Neural progenitor cell (in vitro differentiated cells): ENCODE data around the gene LRRK2. TPM values are rescaled to one million over a fixed set of nuclear protein-coding genes. Genes with fewer than 3 reads are reported as not detected.

Experiments used
- DNase-seq: peaks from one replicate; pipeline ENCODE4 v3.0.0-alpha.2; 2016; ENCODE audit warnings: low spot score
- H2AFZ ChIP-seq: fragments of 200-600 bp; sonication (generic); replicated peaks from 2 replicates; pipeline ENCODE4 v1.6.1; 2016; ENCODE audit warnings: antibody characterized with exemption
- H3F3A ChIP-seq: fragments of 200-600 bp; sonication (generic); 2 replicates; pipeline ENCODE4 v1.6.1; 2016; ENCODE audit warnings: antibody characterized with exemption, low read depth
- H3K27ac ChIP-seq: fragments of 200-600 bp; sonication (generic); 2 replicates; pipeline ENCODE4 v1.5.1; 2016; ENCODE audit warnings: mild to moderate bottlenecking
- H3K27me3 ChIP-seq: fragments of 200-600 bp; sonication (generic); 2 replicates; pipeline ENCODE4 v1.6.1; 2016; ENCODE audit warnings: mild to moderate bottlenecking, moderate library complexity
- H3K36me3 ChIP-seq: fragments of 200-600 bp; sonication (generic); 2 replicates; pipeline ENCODE4 v1.5.1; 2016
- H3K4me1 ChIP-seq: fragments of 200-600 bp; sonication (generic); 2 replicates; pipeline ENCODE4 v1.6.1; 2016; ENCODE audit warnings: mixed run types
- H3K4me2 ChIP-seq: fragments of 200-600 bp; sonication (generic); 2 replicates; pipeline ENCODE4 v1.6.1; 2016
- H3K4me3 ChIP-seq: fragments of 200-600 bp; sonication (generic); 2 replicates; pipeline ENCODE4 v1.5.1; 2016
- H3K79me2 ChIP-seq: fragments of 200-600 bp; sonication (generic); 2 replicates; pipeline ENCODE4 v1.6.1; 2016; ENCODE audit warnings: low read depth
- H3K9ac ChIP-seq: fragments of 200-600 bp; sonication (generic); 2 replicates; pipeline ENCODE4 v1.6.1; 2016
- H3K9me3 ChIP-seq: fragments of 200-600 bp; sonication (generic); 2 replicates; pipeline ENCODE4 v1.5.1; 2016; ENCODE audit warnings: low read depth
- H4K20me1 ChIP-seq: fragments of 200-600 bp; sonication (generic); 2 replicates; pipeline ENCODE4 v1.6.1; 2016; ENCODE audit warnings: low read depth
- H3K27ac Mint-ChIP-seq: 3 replicates; pipeline ENCODE4 v1.8.0; 2021; ENCODE audit warnings: mixed read lengths
- H3K27me3 Mint-ChIP-seq: 2 replicates; pipeline ENCODE4 v1.8.0; 2022; ENCODE audit warnings: low read depth, mild to moderate bottlenecking, inconsistent platforms, moderate library complexity, mixed read lengths; ENCODE audit not compliant: insufficient read depth
- H3K36me3 Mint-ChIP-seq: 3 replicates; pipeline ENCODE4 v1.8.0; 2021; ENCODE audit warnings: mixed read lengths
- H3K4me1 Mint-ChIP-seq: 3 replicates; pipeline ENCODE4 v1.8.0; 2021; ENCODE audit warnings: mixed read lengths
- H3K4me3 Mint-ChIP-seq: 3 replicates; pipeline ENCODE4 v1.8.0; 2021; ENCODE audit warnings: mild to moderate bottlenecking, moderate library complexity, mixed read lengths
- H3K9me3 Mint-ChIP-seq: 3 replicates; pipeline ENCODE4 v1.8.0; 2020; ENCODE audit warnings: mixed read lengths
- EZH2 ChIP-seq: fragments of 200-600 bp; sonication (generic); IDR thresholded peaks from 2 replicates; pipeline ENCODE4 v1.6.1; 2017; ENCODE audit warnings: antibody characterized with exemption, mild to moderate bottlenecking, moderate library complexity
- EZH2phosphoT487 ChIP-seq: fragments of 200-600 bp; sonication (generic); IDR thresholded peaks from 2 replicates; pipeline ENCODE4 v1.6.1; 2017; ENCODE audit warnings: antibody characterized with exemption
- total RNA-seq: library from RNA; depleted of rRNA; stranded (reverse); fragments of >200 nt; gene quantifications from 2 replicates; pipeline ENCODE4 v1.2.3, GENCODE V29; 2015; ENCODE audit warnings: low replicate concordance
- TF ChIP-seq, protein P1 (sequence below): fragments of 200-600 bp; sonication (generic); IDR thresholded peaks from 2 replicates; pipeline ENCODE4 v1.5.1; 2017; ENCODE audit warnings: antibody characterized with exemption, mild to moderate bottlenecking

LRRK2 gene
- total RNA-seq, 1 donor from 2014 or later, result 0.11 TPM

DNA sequence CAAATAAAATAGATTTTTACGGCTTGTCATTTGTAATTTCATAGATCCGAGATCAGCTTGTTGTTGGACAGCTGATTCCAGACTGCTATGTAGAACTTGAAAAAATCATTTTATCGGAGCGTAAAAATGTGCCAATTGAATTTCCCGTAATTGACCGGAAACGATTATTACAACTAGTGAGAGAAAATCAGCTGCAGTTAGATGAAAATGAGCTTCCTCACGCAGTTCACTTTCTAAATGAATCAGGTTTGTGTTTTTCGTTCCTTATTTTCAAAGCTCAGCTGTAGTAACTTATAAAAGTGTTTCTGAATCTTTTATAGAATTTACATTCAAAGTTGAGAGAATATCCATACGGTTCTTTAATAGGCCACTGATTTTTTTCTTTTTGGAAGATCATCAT is 89.1 kb downstream of the LRRK2 start:
- Histone ChIP-seq H3K36me3 (no peaks in the 10 kb centered on the region), H3K9ac (no peak overlapping the region), H3K4me3 (no peak overlapping the region), H3K4me2 (no peak overlapping the region), H3K4me1 (no peaks in the 10 kb centered on the region), H3F3A (no peaks in the 10 kb centered on the region), H3K9me3 (no peaks in the 10 kb centered on the region), H2AFZ (no peak overlapping the region), H4K20me1 (no peaks in the 10 kb centered on the region), H3K27ac (no peak overlapping the region), H3K27me3 (no peaks in the 10 kb centered on the region), H3K79me2 (no peaks in the 10 kb centered on the region)
- no peaks in the 10 kb centered on the region for H3K27me3 Mint-ChIP-seq
- no peaks in the 10 kb centered on the region for H3K4me1 Mint-ChIP-seq
- no peak overlapping the region for H3K27ac Mint-ChIP-seq
- H3K4me3 Mint-ChIP-seq, result no peak overlapping the region
- no peak for TF ChIP-seq EZH2phosphoT487
- TF ChIP-seq, protein P1, sequence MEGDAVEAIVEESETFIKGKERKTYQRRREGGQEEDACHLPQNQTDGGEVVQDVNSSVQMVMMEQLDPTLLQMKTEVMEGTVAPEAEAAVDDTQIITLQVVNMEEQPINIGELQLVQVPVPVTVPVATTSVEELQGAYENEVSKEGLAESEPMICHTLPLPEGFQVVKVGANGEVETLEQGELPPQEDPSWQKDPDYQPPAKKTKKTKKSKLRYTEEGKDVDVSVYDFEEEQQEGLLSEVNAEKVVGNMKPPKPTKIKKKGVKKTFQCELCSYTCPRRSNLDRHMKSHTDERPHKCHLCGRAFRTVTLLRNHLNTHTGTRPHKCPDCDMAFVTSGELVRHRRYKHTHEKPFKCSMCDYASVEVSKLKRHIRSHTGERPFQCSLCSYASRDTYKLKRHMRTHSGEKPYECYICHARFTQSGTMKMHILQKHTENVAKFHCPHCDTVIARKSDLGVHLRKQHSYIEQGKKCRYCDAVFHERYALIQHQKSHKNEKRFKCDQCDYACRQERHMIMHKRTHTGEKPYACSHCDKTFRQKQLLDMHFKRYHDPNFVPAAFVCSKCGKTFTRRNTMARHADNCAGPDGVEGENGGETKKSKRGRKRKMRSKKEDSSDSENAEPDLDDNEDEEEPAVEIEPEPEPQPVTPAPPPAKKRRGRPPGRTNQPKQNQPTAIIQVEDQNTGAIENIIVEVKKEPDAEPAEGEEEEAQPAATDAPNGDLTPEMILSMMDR, result no peak
- TF ChIP-seq EZH2, result no peak
- H3K36me3 Mint-ChIP-seq, result no peaks in the 10 kb centered on the region
- no peak for DNase-seq
- H3K9me3 Mint-ChIP-seq, result no peaks in the 10 kb centered on the region

DNA sequence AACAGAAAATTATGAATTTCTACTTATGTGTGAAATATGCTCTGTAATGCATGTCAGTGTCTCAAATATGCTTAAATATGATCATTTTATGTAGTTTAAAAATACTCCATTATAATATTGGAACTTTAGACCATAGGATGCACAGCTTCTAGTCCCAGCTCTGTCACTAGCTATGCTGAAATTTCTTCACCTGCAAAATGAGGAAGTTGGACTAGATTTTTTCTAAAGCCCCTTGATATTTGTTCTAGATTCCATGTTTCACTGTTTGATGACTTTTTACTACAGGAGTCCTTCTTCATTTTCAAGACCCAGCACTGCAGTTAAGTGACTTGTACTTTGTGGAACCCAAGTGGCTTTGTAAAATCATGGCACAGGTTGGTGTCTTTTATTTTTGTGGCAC is 90.1 kb downstream of the LRRK2 start:
- no peaks in the 10 kb centered on the region for H3K4me1 Mint-ChIP-seq
- no peaks in the 10 kb centered on the region for H3K9me3 ChIP-seq
- no peak overlapping the region for H3K4me2 ChIP-seq
- no peaks in the 10 kb centered on the region for H3K27me3 ChIP-seq
- no peak overlapping the region for H3K4me3 ChIP-seq
- no peak overlapping the region for H3K27ac ChIP-seq
- H3K9ac ChIP-seq, result no peak overlapping the region
- no peak for DNase-seq
- no peak overlapping the region for H3K27ac Mint-ChIP-seq
- H3K36me3 ChIP-seq, result no peaks in the 10 kb centered on the region
- no peaks in the 10 kb centered on the region for H3K36me3 Mint-ChIP-seq
- TF ChIP-seq EZH2phosphoT487, result no peak
- TF ChIP-seq, protein P1, result no peak
- TF ChIP-seq EZH2, result no peak
- H2AFZ ChIP-seq, result no peak overlapping the region
- H3F3A ChIP-seq, result no peaks in the 10 kb centered on the region
- no peaks in the 10 kb centered on the region for H3K27me3 Mint-ChIP-seq
- H3K4me3 Mint-ChIP-seq, result no peak overlapping the region
- H3K9me3 Mint-ChIP-seq, result no peaks in the 10 kb centered on the region
- no peaks in the 10 kb centered on the region for H4K20me1 ChIP-seq
- no peaks in the 10 kb centered on the region for H3K79me2 ChIP-seq
- H3K4me1 ChIP-seq, result no peaks in the 10 kb centered on the region

DNA sequence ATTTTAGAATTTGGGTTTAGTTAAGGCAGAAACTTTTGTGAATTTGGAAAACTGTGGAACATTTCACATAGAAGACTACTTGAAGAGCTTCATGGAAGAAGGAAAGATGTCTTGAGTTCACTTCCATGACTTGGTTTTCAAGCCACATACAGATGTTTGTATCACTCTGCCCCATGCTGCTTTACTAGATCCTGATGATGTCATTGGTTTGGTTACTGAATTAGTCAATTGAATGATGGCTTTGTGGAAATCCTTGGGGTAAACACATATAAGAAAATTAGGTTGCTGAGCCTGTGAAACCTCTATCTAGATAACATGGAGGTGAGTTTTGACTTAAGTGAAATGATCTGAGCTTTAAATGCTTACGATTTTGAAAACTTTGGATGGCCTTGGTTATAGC is 90.6 kb downstream of the LRRK2 start:
- Mint-ChIP-seq H3K27ac (no peak overlapping the region), H3K4me1 (no peaks in the 10 kb centered on the region), H3K9me3 (no peaks in the 10 kb centered on the region), H3K4me3 (no peak overlapping the region), H3K36me3 (no peaks in the 10 kb centered on the region), H3K27me3 (no peaks in the 10 kb centered on the region)
- no peak overlapping the region for H3K9ac ChIP-seq
- H3F3A ChIP-seq, result no peaks in the 10 kb centered on the region
- no peak overlapping the region for H3K4me3 ChIP-seq
- no peak for DNase-seq
- H3K4me2 ChIP-seq, result no peak overlapping the region
- TF ChIP-seq, protein P1, result no peak
- TF ChIP-seq EZH2phosphoT487 (no peak), EZH2 (no peak)
- H3K27ac ChIP-seq, result no peak overlapping the region
- H3K36me3 ChIP-seq, result no peaks in the 10 kb centered on the region
- H2AFZ ChIP-seq, result no peak overlapping the region
- no peaks in the 10 kb centered on the region for H4K20me1 ChIP-seq
- H3K9me3 ChIP-seq, result no peaks in the 10 kb centered on the region
- H3K79me2 ChIP-seq, result no peaks in the 10 kb centered on the region
- H3K4me1 ChIP-seq, result no peaks in the 10 kb centered on the region
- H3K27me3 ChIP-seq, result no peaks in the 10 kb centered on the region
